ENCODE results near the gene ANP32E. TPM values are rescaled to one million over a fixed set of nuclear protein-coding genes. Genes with fewer than 3 reads are reported as not detected.

ANP32E gene
- total RNA-seq, 1 experiment from 2014 or later: 95.1 TPM

GRCh38 chr1:150192012-150192411, 43.9 kb downstream of the ANP32E start:
- ATAC-seq: no peak
- Histone ChIP-seq H2AFZ (ENCODE audit: low read depth, low read length, poor library complexity, severe bottlenecking) (peak overlapping the region; percentile 89), H3K4me1 (ENCODE audit: control insufficient read depth in 1 of 2, insufficient read depth in 2 of 2, low read length in 2 of 2) (peaks cover 2 to 15% of the 10 kb centered on the region in 2 experiments; a peak in 3 of 4 replicates), H3K79me2 (ENCODE audit: insufficient read depth, low read length) (no peaks in the 10 kb centered on the region), H4K20me1 (ENCODE audit: insufficient read depth) (no peaks in the 10 kb centered on the region), H3K9me3 (ENCODE audit: control insufficient read depth in 1 of 2, insufficient read depth in 1 of 2, low read depth in 1 of 2, low read length in 2 of 2) (no peaks in the 10 kb centered on the region), H3K9me2 (ENCODE audit: insufficient read depth) (no peaks in the 10 kb centered on the region), H3K9ac (ENCODE audit: low read length) (no peak overlapping the region), H3K27me3 (ENCODE audit: insufficient read depth, low read length) (no peaks in the 10 kb centered on the region), H3K36me3 (ENCODE audit: control insufficient read depth in 1 of 2, insufficient read depth in 2 of 2, low read length in 2 of 2) (no peaks in the 10 kb centered on the region), H3K27ac (ENCODE audit: low read depth, low read length) (no peak overlapping the region), H3K4me2 (ENCODE audit: low read length) (no peak overlapping the region), H3K4me3 (replicated peaks in 1 of 2; ENCODE audit: low read depth in 1 of 2, low read length in 2 of 2) (no peak overlapping the region)
- no peak for DNase-seq (ENCODE audit: low read depth, low spot score)
- ChIA-PET RAD21 (ENCODE audit: low non-redundant PET in 1 of 2, low total read pairs in 2 of 2, uncharacterized antibody in 2 of 2, unreplicated experiment in 2 of 2) (no interaction called here), POLR2A (no interaction called here), CTCF (no interaction called here)
- no peak for TF ChIP-seq CBX3 (IDR thresholded peaks at IDR 0.05; ENCODE audit: low read depth)
- TF ChIP-seq YY1 (IDR thresholded peaks at IDR 0.05; ENCODE audit: extremely low read depth, insufficient replicate concordance, low read depth, low read length): no peak
- TF ChIP-seq REST (IDR thresholded peaks at IDR 0.05; ENCODE audit: low read depth): no peak
- TF ChIP-seq TCF7L2 (IDR thresholded peaks at IDR 0.05; ENCODE audit: borderline replicate concordance, extremely low read depth, insufficient read depth, insufficient read length): no peak
- TF ChIP-seq, protein P1, sequence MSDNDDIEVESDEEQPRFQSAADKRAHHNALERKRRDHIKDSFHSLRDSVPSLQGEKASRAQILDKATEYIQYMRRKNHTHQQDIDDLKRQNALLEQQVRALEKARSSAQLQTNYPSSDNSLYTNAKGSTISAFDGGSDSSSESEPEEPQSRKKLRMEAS (IDR thresholded peaks at IDR 0.05): no peak
- no peak for TF ChIP-seq JUND (IDR thresholded peaks at IDR 0.05)
- TF ChIP-seq POLR2AphosphoS5 (IDR thresholded peaks at IDR 0.05; ENCODE audit: low read depth, low read length): no peak
- no peak for TF ChIP-seq SIN3A (IDR thresholded peaks at IDR 0.05; ENCODE audit: low read depth)
- no peak for TF ChIP-seq ELF1 (IDR thresholded peaks at IDR 0.05; ENCODE audit: borderline replicate concordance, low read depth)
- TF ChIP-seq EZH2phosphoT487 (IDR thresholded peaks at IDR 0.05; ENCODE audit: borderline replicate concordance): no peak
- no peak for TF ChIP-seq RAD21 (IDR thresholded peaks at IDR 0.05; ENCODE audit: low read depth)
- TF ChIP-seq ZNF274 (IDR thresholded peaks at IDR 0.05; ENCODE audit: low read depth, low read length): no peak
- TF ChIP-seq CEBPB (IDR thresholded peaks at IDR 0.05; ENCODE audit: low read depth): no peak
- no peak for TF ChIP-seq POLR2A (IDR thresholded peaks at IDR 0.05; ENCODE audit: borderline replicate concordance, extremely low read depth, insufficient read depth, insufficient read length)
- TF ChIP-seq, protein P2, sequence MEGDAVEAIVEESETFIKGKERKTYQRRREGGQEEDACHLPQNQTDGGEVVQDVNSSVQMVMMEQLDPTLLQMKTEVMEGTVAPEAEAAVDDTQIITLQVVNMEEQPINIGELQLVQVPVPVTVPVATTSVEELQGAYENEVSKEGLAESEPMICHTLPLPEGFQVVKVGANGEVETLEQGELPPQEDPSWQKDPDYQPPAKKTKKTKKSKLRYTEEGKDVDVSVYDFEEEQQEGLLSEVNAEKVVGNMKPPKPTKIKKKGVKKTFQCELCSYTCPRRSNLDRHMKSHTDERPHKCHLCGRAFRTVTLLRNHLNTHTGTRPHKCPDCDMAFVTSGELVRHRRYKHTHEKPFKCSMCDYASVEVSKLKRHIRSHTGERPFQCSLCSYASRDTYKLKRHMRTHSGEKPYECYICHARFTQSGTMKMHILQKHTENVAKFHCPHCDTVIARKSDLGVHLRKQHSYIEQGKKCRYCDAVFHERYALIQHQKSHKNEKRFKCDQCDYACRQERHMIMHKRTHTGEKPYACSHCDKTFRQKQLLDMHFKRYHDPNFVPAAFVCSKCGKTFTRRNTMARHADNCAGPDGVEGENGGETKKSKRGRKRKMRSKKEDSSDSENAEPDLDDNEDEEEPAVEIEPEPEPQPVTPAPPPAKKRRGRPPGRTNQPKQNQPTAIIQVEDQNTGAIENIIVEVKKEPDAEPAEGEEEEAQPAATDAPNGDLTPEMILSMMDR (IDR thresholded peaks at IDR 0.05 in 2 of 3, conservative IDR thresholded peaks at IDR 0.05 in 1 of 3; ENCODE audit: borderline replicate concordance in 1 of 3, insufficient read depth in 1 of 3, low read depth in 2 of 3, low read length in 2 of 3): no peak
- no peak for TF ChIP-seq EZH2 (IDR thresholded peaks at IDR 0.05)
- no peak for TF ChIP-seq SP1 (IDR thresholded peaks at IDR 0.05; ENCODE audit: low read depth)
- intact Hi-C loops (cut with micrococcal nuclease): no loop called here
- no TSS peak for BruUV-seq (replicated peaks)
